HG02943 (cell line): Measurements from ENCODE around the gene SLC22A15.
"Not testable (repeated sequence)": the region's sequence is repeated elsewhere in the genome, so short reads cannot be mapped to it uniquely, and the experiment has no call there.

ENCODE experiments used
- ATAC-seq: cut with Tn5 transposase; IDR thresholded peaks from one replicate; pipeline ENCODE4 v1.9.1; 2021; ENCODE audit warnings: mild to moderate bottlenecking, low read depth, moderate library complexity; ENCODE audit not compliant: unreplicated experiment

Gene SLC22A15

GRCh38 chr1:115976062-115976920 lies at the start of gene SLC22A15:
Gene SLC22A15, plus strand, starts transcription at chr1:115976513. Its CDS starts 115 bp downstream, at chr1:115976628.
- ATAC-seq = peak; percentile 88

GRCh38 chr1:115927971-115928370 lies 48.3 kb upstream of the SLC22A15 start:
- ATAC-seq = no peak

GRCh38 chr1:115929881-115930280 lies 46.4 kb upstream of the SLC22A15 start:
- ATAC-seq = no peak

DNA sequence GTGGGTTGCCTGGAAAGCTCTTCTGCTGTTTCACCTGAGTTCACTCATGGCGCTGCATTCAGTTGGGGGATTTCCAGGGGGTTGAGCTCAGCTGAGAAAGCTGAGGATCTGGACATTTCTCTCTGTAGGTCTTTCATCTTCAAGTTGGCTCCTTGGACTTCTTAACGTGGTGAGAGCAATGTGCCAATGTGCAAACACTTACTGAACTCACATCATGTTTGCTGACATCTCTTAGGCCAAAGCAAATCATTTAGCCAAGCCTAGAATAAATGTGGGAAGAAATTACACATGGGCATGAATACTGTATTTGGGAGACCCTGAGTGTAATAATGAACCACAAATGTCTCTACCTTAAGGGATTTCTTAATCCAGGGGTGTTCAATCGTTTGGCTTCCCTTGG lies 42.7 kb upstream of the SLC22A15 start:
- no peak for ATAC-seq

DNA sequence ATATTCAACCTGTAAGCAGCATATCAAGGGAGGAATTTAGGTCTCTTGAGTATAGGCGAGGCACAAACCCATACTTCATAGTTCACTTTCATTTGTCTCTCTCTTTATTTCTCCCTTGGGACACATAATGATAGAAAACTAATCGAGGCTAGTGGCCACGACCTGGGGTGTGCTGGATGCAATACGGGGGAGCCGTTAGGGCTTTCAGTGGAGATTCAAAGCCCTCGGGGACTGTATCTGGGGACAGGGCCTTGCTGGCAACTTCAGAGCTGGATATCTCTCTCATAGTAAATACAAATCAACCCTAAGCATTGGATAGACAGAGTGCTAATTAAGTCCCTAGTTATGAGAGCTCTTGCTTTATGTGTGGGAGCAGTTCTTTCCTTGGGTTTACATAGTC lies 36.9 kb upstream of the SLC22A15 start:
- no peak for ATAC-seq

GRCh38 chr1:115946116-115946515 lies 30.2 kb upstream of the SLC22A15 start:
- no peak for ATAC-seq

GRCh38 chr1:115949156-115949555 lies 27.2 kb upstream of the SLC22A15 start:
- ATAC-seq = no peak

GRCh38 chr1:115951560-115951959 lies 24.8 kb upstream of the SLC22A15 start:
- ATAC-seq = no peak

DNA sequence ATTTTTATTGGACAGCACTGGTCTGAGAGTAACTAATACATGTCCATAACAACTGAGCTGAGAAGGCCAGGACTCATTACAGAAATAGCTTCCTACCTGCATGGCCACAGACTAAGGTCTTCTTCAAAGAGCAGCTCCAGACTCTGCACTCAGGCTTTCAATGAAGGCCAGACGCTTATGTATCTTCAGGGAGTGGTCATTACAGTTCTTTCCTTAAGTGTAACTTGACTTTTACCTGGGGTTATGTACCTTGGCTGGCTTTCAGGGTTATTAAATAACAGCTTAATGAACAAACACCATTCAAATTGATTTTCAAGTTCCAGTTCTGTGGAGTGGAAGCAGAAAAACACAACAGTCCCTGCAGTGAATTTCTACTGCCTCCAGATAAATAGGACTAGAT lies 23.8 kb upstream of the SLC22A15 start:
- no peak for ATAC-seq

DNA sequence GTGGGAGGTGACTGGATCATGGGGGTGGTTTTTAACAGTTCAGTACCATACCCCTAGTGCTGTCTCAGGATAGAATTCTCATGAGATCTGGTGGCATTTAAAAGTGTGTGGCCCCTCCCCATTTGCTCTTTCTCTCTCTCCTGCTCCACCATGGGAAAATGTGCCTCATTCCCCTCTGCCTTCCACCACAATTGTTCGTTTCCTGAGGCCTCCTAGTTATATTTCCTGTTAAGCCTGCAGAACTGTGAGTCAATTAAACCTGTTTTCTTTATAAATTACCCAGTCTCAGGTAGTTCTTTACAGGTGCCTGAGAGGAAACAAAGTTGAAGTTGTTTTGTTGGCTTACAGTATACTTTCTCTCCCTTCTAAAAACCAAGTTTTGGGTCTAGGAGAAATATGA lies 23.1 kb upstream of the SLC22A15 start:
- ATAC-seq = no peak

- no peak for ATAC-seq
Observed at GRCh38 chr1:115954684-115955083, 21.6 kb upstream of the SLC22A15 start.

- no peak for ATAC-seq
Observed at GRCh38 chr1:115955228-115955627, 21.1 kb upstream of the SLC22A15 start.

DNA sequence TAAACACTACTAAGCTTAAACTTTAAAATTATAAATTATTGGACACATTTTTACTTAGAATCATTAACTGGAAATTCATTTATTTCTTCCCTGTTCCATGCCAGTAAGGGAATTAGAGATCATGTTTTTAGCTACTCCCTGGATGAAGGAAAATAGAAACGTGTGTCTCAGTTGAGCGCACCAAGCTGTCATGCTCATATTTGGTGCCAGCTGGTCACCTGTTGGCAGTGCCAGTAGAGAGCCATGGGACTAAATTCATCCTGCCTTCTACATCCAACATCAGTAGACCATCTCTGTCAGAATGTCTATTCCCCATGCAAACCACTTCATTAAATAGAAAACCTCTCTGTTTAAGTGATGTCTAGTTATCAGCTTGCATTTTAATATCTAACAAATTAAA lies 17.4 kb upstream of the SLC22A15 start:
- ATAC-seq = no peak

DNA sequence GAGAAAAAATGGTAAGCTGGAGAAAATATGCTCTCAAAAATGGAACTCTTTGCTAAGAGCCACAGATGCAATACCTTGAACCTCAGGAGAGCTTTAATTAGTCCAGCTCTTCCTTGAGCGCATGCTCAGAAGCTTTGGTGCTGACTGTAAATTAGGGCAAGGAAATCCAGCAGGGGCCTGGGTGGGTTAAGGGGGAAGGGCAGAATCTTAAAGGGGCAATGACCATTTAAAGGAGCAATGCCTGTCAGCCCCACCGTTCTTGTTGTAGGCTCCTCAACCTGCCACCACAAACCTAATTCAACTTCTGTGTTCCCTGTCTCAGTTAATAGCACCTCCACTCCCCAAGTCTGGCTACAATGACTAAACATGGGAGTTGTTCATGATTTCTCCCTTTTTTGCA lies 6.8 kb upstream of the SLC22A15 start:
- no peak for ATAC-seq

- ATAC-seq = not testable (repeated sequence)
Observed at GRCh38 chr1:115971778-115972177, 4.5 kb upstream of the SLC22A15 start.

DNA sequence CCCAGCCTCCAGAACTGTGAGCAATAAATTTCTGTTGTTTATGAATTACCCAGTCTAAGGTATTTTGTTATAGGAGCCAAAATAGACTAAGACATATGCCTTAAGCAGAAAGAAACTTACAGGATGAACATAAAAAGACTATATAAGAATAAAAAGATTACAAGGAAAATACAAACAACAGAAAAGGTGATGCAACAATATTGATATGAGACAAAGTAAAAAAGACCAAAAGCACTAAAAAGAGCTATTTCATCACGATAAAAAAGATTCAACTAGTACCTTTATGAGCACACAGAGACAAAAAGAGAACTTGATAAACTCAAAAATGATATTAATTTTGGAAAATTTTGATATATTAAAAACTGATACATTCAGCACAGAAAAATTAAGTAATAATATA lies 3.2 kb upstream of the SLC22A15 start:
- no peak for ATAC-seq

DNA sequence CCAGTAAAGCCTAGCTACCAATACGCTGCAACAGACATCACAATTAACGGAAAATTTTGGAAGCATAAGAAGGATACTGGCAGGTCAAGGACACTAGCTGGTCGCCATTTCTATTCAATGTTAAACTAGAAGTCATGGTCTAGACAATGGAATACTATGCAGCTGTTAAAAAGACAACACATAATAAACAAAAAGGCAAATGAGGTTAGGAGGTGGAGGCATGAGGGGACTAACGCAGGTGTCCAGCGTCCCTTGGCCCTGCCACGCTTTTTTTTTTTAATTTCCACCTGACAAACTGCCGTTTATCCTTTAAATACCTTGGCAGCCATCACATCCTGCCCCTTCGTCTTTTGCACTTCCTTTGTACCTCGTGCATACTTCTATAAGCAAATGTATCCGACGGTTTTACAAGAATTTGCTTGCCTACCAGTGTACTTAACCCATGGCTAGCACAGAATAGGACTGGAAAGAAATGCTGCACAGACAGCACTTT lies 698 bp upstream of the SLC22A15 start:
- no peak for ATAC-seq

DNA sequence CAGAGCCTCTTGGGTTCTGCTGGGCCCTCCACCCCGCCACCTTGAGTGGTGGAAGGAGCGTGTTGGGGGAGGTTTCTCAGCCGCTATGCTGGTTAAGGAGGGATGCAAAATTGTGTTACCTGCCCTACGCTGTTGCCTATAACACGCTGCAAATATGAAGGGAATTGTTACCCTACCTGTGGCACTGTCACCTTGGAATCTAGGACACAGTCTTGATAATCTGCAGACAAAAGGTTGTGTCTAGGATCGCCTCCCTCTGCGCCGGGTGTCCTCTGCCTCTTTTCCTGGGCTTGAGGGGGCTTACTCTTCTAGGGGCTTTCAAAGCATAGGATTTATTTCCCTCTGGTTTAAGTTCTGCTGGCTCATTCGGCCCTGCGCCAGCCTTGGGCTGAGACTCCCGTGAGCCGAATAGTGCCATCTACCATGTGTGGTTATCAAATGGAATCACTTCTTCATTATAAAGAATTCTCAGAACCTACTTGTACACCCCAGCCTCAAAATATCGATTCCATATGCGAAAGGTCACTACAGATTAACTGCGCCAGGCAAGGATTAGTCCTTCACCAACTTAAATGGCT lies 697 bp downstream of the SLC22A15 start:
- ATAC-seq = no peak

DNA sequence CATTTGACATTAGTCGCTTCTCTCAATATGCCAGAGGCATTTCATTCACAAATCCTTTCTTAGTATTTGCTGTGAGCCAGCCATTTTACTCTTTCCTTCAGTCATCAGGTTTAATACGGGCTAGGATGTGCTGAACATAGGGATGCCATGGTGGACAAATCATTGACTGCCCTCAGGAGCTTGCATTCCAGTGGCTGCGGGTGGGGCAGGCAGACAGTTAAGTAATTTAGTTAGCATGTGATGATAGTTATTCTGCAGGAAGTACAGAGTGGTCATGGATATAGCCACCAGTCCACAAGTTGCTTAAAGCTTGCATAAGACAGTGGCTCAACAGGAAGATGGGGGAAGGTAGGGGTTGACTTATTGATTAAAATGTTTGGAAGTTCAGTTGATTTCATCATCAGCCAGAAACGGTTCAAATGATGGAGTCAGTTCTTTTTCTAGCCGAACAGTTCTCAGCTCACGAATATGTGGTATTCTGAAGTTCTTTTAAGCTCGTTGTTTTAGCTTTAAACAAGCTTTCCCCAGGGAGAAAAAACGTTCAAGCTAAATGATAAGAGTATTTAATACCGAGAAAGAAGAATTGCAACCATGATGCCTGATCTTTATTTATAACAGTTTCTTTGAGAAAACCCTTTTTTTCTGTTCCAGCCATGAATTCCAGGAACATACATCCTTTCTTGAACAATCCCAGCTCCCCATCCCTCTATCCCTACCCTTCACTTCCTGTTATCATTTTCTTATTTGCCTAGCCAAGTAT lies 1.4 kb downstream of the SLC22A15 start:
- no peak for ATAC-seq

- ATAC-seq = no peak
Observed at GRCh38 chr1:115978292-115978941, 2.1 kb downstream of the SLC22A15 start.

DNA sequence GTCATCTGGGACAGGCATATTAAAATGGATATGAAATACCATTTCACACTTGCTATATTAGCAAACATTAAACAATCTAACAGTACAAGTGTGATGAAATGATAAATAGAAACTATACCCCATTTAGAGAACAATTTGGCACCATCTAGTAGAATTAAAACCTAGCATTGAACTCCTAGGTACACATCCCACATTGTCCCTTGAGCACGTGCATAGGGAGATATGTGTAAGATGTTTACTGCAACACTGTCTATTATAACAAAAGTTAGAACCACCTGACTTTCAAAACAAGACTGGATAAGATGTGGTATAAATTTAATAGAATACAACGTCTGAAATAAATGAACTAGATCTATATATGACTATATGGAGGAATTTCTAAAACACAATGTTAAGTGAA lies 3.8 kb downstream of the SLC22A15 start:
- no peak for ATAC-seq
